ENCODE measurements around the gene ZNF268. TPM values are rescaled to one million over a fixed set of nuclear protein-coding genes. Genes with fewer than 3 reads are reported as not detected.

The ZNF268 gene
- total RNA-seq, 1 experiment from 2014 or later = 38.2 TPM

- H2BK120ac ChIP-seq (ENCODE audit: low read depth, low read length, poor library complexity, severe bottlenecking) = no peak within 1 kb of the TSS
- H3K4ac ChIP-seq (ENCODE audit: low read depth, low read length) = no peak within 1 kb of the TSS
- H3K23ac ChIP-seq (ENCODE audit: insufficient read length, low read depth, low read length) = no peak within 1 kb of the TSS
- no peak within 1 kb of the TSS for H3T11ph ChIP-seq (ENCODE audit: low read length)
- no peak within 1 kb of the TSS for H2BK12ac ChIP-seq (ENCODE audit: insufficient read length, low read depth, low read length)
- H4K20me1 ChIP-seq (ENCODE audit: control insufficient read depth, insufficient read depth, insufficient read length) = no peaks in the 10 kb centered on the region
- H3K14ac ChIP-seq (ENCODE audit: insufficient read depth, low read length) = no peak within 1 kb of the TSS
- H2AFZ ChIP-seq (ENCODE audit: low read length) = no peak within 1 kb of the TSS
- no peaks in the 10 kb centered on the region for H3K79me1 ChIP-seq (ENCODE audit: insufficient read depth, low read depth, low read length, poor library complexity, severe bottlenecking)
- WGBS (ENCODE audit: extremely low coverage, insufficient read length, low lambda C conversion rate) = no CpG with 5 or more reads among the region's 61 CpGs
- H3K27ac ChIP-seq (ENCODE audit: insufficient read length, low read depth, low read length) = no peak within 1 kb of the TSS
- Mint-ChIP-seq H3K4me3 (no peak within 1 kb of the TSS), H3K27me3 (ENCODE audit: low read depth) (peaks cover 1% of the 10 kb centered on the region), H3K4me1 (no peaks in the 10 kb centered on the region), H3K9me3 (peaks cover 78% of the 10 kb centered on the region in 2 experiments), H3K36me3 (ENCODE audit: insufficient read depth in 1 of 3, low read depth in 3 of 3) (peaks cover 14 to 32% (median 18%) of the 10 kb centered on the region in 3 experiments), H3K27ac (no peak within 1 kb of the TSS)
- no peak for DNase-seq
- no peak within 1 kb of the TSS for H4K8ac ChIP-seq (replicated peaks; ENCODE audit: insufficient read length, low read depth, low read length)
- H4K91ac ChIP-seq (ENCODE audit: insufficient read length, low read depth, low read length) = no peak within 1 kb of the TSS
- no peaks in the 10 kb centered on the region for H3K79me2 ChIP-seq (ENCODE audit: insufficient read depth, low read length)
- no peak within 1 kb of the TSS for H4K5ac ChIP-seq (ENCODE audit: insufficient read length, low read depth, low read length)
- no peaks in the 10 kb centered on the region for H3K4me1 ChIP-seq (ENCODE audit: insufficient read depth, low read length)
- no peaks in the 10 kb centered on the region for H3K27me3 ChIP-seq (ENCODE audit: insufficient read depth, low read length)
- H3K23me2 ChIP-seq (ENCODE audit: insufficient read length, low read depth, low read length, poor library complexity, severe bottlenecking) = no peaks in the 10 kb centered on the region
- no peak within 1 kb of the TSS for H3K9ac ChIP-seq (ENCODE audit: extremely low read depth, insufficient read length, low read length)
- no peak within 1 kb of the TSS for H3K18ac ChIP-seq (ENCODE audit: insufficient read length, low read depth, low read length)
- no peak within 1 kb of the TSS for H2AK5ac ChIP-seq (ENCODE audit: insufficient read length, low read length)
- peaks cover 85% of the 10 kb centered on the region for H3K9me3 ChIP-seq (ENCODE audit: control insufficient read depth, low read depth, low read length)
- TF ChIP-seq CTCF (conservative IDR thresholded peaks at IDR 0.05) = no peak
- H2BK15ac ChIP-seq (ENCODE audit: low read depth, low read length) = no peak within 1 kb of the TSS
- no peak within 1 kb of the TSS for H3K4me2 ChIP-seq (ENCODE audit: insufficient read depth, insufficient read length, low read length)
- no peak within 1 kb of the TSS for H2BK20ac ChIP-seq (ENCODE audit: low read depth, low read length, poor library complexity, severe bottlenecking)
- H3K56ac ChIP-seq (ENCODE audit: insufficient read length, low read depth, low read length) = no peak within 1 kb of the TSS
- H2BK5ac ChIP-seq (ENCODE audit: insufficient read length, low read length) = no peak within 1 kb of the TSS
These were observed 54.3 kb downstream of the ZNF268 start, which contains the start of gene ANHX for GRCh38 chr12:133235401-133236112. Gene ANHX (minus strand): TSS chr12:133235877. CDS start chr12:133234356, 1,521 bp downstream.
